Femur (tissue), 1 donor: ENCODE data around the gene TOP3A.
"Not testable (repeated sequence)": the region's sequence is repeated elsewhere in the genome, so short reads cannot be mapped to it uniquely, and the experiment has no call there.

Source experiments
- DNase-seq: peaks from one replicate; pipeline ENCODE4 v3.0.0-alpha.2; 2017

The TOP3A gene

GRCh38 chr17:18314731-18315561 lies at the start of gene TOP3A, which contains the start of gene SMCR8:
TOP3A (minus strand) TSS chr17:18314994; CDS start chr17:18314778, 216 bp downstream.
SMCR8 (plus strand) TSS chr17:18315293; CDS start chr17:18315790, 497 bp downstream.
- DNase-seq = peak; percentile 99

- DNase-seq = no peak
These were observed 49.4 kb upstream of the TOP3A start for GRCh38 chr17:18364166-18364565.

GRCh38 chr17:18363101-18364049 lies 48.6 kb upstream of the TOP3A start, which contains the start of gene SHMT1:
SHMT1 (minus strand) TSS chr17:18363550; CDS start chr17:18355981, 7,569 bp downstream.
- peak; percentile 95 for DNase-seq

GRCh38 chr17:18362698-18363100 lies 47.9 kb upstream of the TOP3A start:
- peak; percentile 63 for DNase-seq

GRCh38 chr17:18361837-18362697 lies 47.3 kb upstream of the TOP3A start:
- DNase-seq = no peak

GRCh38 chr17:18360518-18360917 lies 45.7 kb upstream of the TOP3A start:
- DNase-seq = no peak

- DNase-seq = no peak
These were observed 41.8 kb upstream of the TOP3A start for GRCh38 chr17:18356624-18357023.

- DNase-seq = no peak
These were observed 38.7 kb upstream of the TOP3A start for GRCh38 chr17:18353541-18353940.

- no peak for DNase-seq
These were observed 29.2 kb upstream of the TOP3A start for GRCh38 chr17:18344021-18344420.

- DNase-seq = no peak
These were observed 25.1 kb upstream of the TOP3A start for GRCh38 chr17:18339933-18340332.

- not testable (repeated sequence) for DNase-seq
These were observed 23.4 kb upstream of the TOP3A start for GRCh38 chr17:18338158-18338557.

- DNase-seq = no peak
These were observed 18.2 kb upstream of the TOP3A start for GRCh38 chr17:18332909-18333489.

- DNase-seq = no peak
These were observed 17.1 kb upstream of the TOP3A start for GRCh38 chr17:18331879-18332278.

- DNase-seq = no peak
These were observed 13.9 kb upstream of the TOP3A start for GRCh38 chr17:18328643-18329204.

GRCh38 chr17:18327556-18327955 lies 12.8 kb upstream of the TOP3A start:
- DNase-seq = no peak

- DNase-seq = no peak
These were observed 12.3 kb upstream of the TOP3A start for GRCh38 chr17:18327093-18327492.

GRCh38 chr17:18326572-18326971 lies 11.8 kb upstream of the TOP3A start:
- no peak for DNase-seq

- DNase-seq = no peak
These were observed 11.2 kb upstream of the TOP3A start for GRCh38 chr17:18326039-18326438.

GRCh38 chr17:18324140-18325050 lies 9.6 kb upstream of the TOP3A start:
- DNase-seq = no peak

- DNase-seq = no peak
These were observed 8.8 kb upstream of the TOP3A start for GRCh38 chr17:18323507-18324139.
